Measurements from ENCODE around the gene LRP8. TPM values are rescaled to one million over a fixed set of nuclear protein-coding genes. Genes with fewer than 3 reads are reported as not detected.
A peak's percentile ranks its signal among the peaks of the same experiment; 100 is the strongest.

LRP8 gene
- total and polyA plus RNA-seq, 8 donors, result 6.8 to 36.6 (median 9.3) TPM

DNA sequence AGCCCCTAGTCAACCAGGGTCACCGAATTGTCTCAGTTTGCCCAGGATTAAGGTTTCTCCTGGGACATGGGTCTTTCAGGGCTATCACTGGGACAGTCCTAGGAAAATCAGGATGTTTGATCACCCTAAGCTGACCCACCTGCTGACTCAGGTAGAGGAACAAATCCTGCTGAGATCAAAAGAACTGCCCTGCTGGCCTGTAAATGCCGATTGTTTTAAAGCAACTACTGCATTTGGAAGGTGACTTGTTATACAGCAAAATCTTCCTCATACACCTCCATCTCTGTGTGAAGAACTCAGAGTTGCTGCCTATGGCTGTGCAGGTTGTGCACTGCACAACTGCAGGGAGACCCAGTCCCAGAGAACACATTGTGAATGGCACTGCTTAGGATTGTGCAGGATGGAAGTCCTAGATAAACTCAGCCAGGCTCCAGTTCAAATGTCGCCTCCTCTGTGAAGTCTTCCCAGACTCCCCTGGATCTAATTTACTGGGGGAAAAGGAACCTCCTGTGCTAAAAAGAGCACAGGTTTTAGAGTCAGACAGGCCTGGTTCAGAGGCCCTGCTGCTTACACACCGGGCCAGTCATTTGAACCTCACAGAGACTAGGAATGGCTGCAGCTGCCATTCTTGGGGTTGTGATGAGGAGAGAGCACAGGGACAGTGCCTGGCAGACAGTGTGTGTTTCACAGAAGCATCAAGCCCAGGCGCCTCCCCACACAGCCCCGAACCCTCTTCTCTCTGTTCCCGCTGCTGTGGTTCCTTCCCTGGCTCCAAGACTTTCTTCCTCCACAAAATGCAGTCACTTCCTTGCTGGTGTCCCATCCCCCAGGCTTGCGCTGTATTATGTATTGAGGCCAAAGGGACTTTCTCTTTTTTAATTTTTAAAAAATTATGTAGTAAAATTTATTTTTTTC is 23.2 kb upstream of the LRP8 start:
- DNase-seq, result no peak
- intact Hi-C loops (cut with DNase I), result no loop called here
- H3K9me3 ChIP-seq, result peaks cover 0 to 1% of the 10 kb centered on the region in 2 donors
- H3K4me3 ChIP-seq, result no peak overlapping the region
- H3K36me3 ChIP-seq, result no peaks in the 10 kb centered on the region
- no peak for ATAC-seq
- no peaks in the 10 kb centered on the region for H3K4me1 ChIP-seq
- TF ChIP-seq, protein P1, sequence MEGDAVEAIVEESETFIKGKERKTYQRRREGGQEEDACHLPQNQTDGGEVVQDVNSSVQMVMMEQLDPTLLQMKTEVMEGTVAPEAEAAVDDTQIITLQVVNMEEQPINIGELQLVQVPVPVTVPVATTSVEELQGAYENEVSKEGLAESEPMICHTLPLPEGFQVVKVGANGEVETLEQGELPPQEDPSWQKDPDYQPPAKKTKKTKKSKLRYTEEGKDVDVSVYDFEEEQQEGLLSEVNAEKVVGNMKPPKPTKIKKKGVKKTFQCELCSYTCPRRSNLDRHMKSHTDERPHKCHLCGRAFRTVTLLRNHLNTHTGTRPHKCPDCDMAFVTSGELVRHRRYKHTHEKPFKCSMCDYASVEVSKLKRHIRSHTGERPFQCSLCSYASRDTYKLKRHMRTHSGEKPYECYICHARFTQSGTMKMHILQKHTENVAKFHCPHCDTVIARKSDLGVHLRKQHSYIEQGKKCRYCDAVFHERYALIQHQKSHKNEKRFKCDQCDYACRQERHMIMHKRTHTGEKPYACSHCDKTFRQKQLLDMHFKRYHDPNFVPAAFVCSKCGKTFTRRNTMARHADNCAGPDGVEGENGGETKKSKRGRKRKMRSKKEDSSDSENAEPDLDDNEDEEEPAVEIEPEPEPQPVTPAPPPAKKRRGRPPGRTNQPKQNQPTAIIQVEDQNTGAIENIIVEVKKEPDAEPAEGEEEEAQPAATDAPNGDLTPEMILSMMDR (IDR thresholded peaks at IDR 0.05), result no peak
- no peak overlapping the region for H3K27ac ChIP-seq
- H3K27me3 ChIP-seq, result no peaks in the 10 kb centered on the region

DNA sequence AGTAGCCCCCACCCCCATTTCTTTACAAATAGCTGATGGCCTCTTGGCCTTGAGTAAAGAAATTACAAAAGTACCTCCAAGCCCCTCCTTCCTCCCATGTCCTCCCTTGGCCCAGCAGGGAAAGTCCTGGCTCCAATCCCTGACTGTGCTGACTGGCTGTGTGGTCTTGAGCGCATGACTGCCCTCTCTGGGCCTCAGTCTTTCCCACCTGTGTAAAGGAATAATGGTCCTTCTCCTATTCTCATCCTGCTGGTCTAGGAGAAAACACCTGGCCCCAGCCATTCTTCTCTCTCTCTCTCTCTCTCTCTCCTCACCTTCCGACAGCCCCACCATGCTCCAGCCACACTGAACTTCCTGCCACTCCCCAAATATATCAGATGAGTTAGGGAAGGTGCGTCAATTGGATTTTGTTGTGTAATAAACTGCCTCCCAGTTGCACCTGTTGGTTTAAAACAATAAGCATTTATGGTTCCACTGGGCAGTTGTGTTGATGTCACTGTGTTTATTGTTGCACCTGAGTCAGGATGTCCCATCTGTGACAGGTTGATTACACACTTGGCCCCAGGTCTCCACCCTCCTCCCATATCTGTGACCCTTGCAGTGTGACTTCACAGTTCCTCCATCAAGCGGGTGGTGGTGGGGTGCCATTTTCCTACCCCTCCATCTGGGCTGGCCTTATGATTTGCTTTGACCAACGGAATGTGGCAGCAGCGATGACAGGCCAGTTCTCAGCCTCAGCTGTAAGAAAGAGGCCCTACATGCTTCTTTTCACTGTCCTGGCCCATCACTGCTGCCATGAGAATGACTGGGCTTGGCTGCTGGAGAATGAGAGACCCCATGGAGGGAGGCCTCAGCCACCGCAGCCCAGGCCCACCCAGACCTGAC is 22.3 kb upstream of the LRP8 start:
- Histone ChIP-seq H3K9me3 (no peaks in the 10 kb centered on the region), H3K27me3 (no peaks in the 10 kb centered on the region), H3K36me3 (no peaks in the 10 kb centered on the region), H3K27ac (no peak overlapping the region), H3K4me3 (no peak overlapping the region), H3K4me1 (no peaks in the 10 kb centered on the region)
- TF ChIP-seq, protein P1 (IDR thresholded peaks at IDR 0.05), result no peak
- ATAC-seq (no peak), DNase-seq (peak in 1 of 4 donors; percentile 20)
- intact Hi-C loops (cut with DNase I), result no loop called here

DNA sequence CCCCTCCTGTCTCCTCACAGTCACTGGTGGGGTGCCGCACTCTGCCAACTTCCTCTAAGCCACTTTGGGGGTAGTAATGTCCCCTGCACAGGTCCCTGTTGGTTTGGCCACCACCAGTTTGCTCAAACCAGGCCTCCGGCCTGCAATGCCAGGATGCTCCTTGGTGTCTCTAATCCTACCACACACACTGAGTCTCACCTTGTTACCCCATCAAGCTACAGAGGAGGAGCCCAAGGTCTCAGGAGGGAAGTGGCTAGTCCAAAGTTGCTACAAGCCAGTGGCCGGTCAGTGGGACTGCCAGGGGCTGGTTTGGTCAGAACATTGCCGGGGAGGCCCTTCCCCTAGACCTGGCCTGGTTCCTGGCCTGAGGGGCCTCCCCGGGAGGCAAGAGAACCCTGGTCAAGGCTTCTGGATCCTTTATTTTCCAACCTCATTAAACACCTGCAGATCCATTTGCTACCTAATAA is 21.5 kb upstream of the LRP8 start:
- intact Hi-C loops (cut with DNase I), result no loop called here
- H3K36me3 ChIP-seq, result no peaks in the 10 kb centered on the region

DNA sequence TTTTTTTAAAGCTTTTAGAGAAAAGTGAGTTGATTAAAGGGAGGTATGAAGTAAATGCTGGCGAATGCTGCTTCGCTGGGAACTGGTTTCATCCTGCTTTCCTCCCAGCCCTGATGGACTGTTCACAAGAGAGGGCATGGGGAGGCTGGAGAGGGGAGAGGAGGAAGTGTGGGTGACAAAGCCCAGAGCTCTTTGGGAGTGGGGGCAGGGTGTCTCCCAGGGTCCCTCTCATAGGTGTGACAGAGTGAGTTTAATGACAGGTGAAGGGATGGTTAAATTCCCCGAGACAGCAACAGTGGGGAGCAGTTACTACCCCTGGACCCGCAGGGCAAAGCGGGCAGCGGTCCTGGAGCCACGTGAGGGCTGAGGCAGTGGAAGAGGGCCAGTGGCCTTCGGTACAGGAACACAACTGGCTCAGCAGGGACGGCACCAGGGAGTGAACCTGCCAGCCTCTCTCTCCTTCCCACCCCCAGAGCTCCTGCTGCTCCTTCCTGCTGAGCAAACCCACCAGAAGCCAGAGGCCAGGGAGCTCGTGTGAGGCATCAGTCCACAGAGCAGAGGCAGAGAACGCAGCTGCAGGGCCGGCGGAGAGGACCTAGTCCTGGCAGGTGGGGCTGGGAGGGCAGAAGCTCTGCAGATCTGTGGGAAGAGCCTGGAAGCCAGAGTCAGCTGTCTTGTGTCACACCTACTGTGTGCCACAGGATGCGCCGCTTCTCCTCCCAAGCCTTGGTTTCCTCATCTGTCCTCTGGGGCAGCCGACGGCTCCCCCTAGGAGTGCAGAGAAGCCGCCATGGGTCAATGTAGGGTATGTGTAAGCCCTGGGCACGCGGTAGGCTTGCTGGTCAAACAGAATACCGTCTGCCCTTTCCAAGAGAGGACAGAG is 20.9 kb upstream of the LRP8 start:
- no peaks in the 10 kb centered on the region for H3K9me3 ChIP-seq
- ATAC-seq, result no peak
- no peak overlapping the region for H3K4me3 ChIP-seq
- intact Hi-C loops (cut with DNase I), result no loop called here
- no peaks in the 10 kb centered on the region for H3K36me3 ChIP-seq
- peak in 2 of 4 donors; percentile 23 to 38 for DNase-seq
- no peaks in the 10 kb centered on the region for H3K27me3 ChIP-seq
- no peaks in the 10 kb centered on the region for H3K4me1 ChIP-seq
- H3K27ac ChIP-seq, result no peak overlapping the region
- TF ChIP-seq, protein P1 (IDR thresholded peaks at IDR 0.05), result no peak

More for the DNA sequence above, 21.5 kb upstream of the LRP8 start:
- H3K4me3 ChIP-seq, result no peak overlapping the region
- H3K4me1 ChIP-seq, result no peaks in the 10 kb centered on the region
- DNase-seq (peak in 1 of 4 donors; percentile 18), ATAC-seq (no peak)
- TF ChIP-seq, protein P1 (IDR thresholded peaks at IDR 0.05), result no peak
- H3K27me3 ChIP-seq, result no peaks in the 10 kb centered on the region
- H3K9me3 ChIP-seq, result no peaks in the 10 kb centered on the region
- no peak overlapping the region for H3K27ac ChIP-seq
